ENCODE data around the gene CSNK1A1L. TPM values are rescaled to one million over a fixed set of nuclear protein-coding genes. Genes with fewer than 3 reads are reported as not detected.

The CSNK1A1L gene
- total and polyA plus RNA-seq, 2 donors (not counting 3 experiments of a cell fraction or from before 2014, with no cell fraction given), result not detected

DNA sequence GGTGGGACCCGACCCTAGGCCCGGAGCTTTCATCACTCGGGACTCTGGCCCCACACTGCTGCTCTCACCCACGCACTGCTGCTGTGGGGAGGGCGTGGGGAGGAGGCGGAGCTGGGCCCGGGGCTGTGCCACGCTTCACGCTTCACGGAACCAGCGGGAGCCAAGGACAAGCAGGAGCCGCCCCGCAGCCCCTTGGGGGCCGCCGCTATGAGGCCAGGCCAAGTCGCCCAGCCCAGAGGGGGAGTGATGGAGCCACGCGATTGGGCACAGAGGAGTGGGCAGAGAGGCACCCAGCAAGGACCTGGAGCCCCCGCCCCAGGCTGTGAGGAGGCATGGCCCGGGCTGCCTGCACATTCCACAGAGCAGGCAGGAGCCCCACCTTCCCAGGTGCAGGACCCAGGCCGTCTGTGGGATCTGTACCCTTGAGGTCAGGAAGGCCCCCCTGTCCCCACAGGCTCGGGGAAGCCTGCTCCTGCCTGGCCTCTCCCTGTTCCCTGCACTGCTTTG, 35.8 kb downstream of the CSNK1A1L start:
- TF ChIP-seq EZH2 (IDR thresholded peaks at IDR 0.05; ENCODE audit: borderline replicate concordance, low read depth, low read length, severe bottlenecking), result no peak
- no peak for TF ChIP-seq MYC (IDR thresholded peaks at IDR 0.05; ENCODE audit: low read depth, low read length)
- no peak for TF ChIP-seq GATA2 (IDR thresholded peaks at IDR 0.05; ENCODE audit: insufficient read depth, insufficient read length, low read depth, low read length)
- no peak for TF ChIP-seq FOS (IDR thresholded peaks at IDR 0.05; ENCODE audit: borderline replicate concordance, insufficient read depth, low read length)
- TF ChIP-seq, protein P1, sequence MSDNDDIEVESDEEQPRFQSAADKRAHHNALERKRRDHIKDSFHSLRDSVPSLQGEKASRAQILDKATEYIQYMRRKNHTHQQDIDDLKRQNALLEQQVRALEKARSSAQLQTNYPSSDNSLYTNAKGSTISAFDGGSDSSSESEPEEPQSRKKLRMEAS (IDR thresholded peaks at IDR 0.05; ENCODE audit: insufficient read depth, insufficient read length), result no peak
- TF ChIP-seq POLR2A (IDR thresholded peaks at IDR 0.05; ENCODE audit: low read depth, low read length), result no peak
- TF ChIP-seq, protein P2, sequence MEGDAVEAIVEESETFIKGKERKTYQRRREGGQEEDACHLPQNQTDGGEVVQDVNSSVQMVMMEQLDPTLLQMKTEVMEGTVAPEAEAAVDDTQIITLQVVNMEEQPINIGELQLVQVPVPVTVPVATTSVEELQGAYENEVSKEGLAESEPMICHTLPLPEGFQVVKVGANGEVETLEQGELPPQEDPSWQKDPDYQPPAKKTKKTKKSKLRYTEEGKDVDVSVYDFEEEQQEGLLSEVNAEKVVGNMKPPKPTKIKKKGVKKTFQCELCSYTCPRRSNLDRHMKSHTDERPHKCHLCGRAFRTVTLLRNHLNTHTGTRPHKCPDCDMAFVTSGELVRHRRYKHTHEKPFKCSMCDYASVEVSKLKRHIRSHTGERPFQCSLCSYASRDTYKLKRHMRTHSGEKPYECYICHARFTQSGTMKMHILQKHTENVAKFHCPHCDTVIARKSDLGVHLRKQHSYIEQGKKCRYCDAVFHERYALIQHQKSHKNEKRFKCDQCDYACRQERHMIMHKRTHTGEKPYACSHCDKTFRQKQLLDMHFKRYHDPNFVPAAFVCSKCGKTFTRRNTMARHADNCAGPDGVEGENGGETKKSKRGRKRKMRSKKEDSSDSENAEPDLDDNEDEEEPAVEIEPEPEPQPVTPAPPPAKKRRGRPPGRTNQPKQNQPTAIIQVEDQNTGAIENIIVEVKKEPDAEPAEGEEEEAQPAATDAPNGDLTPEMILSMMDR (IDR thresholded peaks at IDR 0.05; ENCODE audit: extremely low read depth in 1 of 2, insufficient read depth in 1 of 2, low read depth in 1 of 2, low read length in 2 of 2), result no peak
- no peak for TF ChIP-seq JUN (IDR thresholded peaks at IDR 0.05; ENCODE audit: borderline replicate concordance, insufficient read depth, insufficient read length, low read depth)
- TF ChIP-seq POLR2AphosphoS5 (IDR thresholded peaks at IDR 0.05; ENCODE audit: insufficient read depth, low read depth, low read length), result no peak
- ChIA-PET CTCF (interaction anchor here (0.7 to 4.2 kb wide), 12 partner anchors 12 to 1090 kb away, joined by 3 to 31 read pairs (median 4); partner anchors contain the start of gene ALG5), POLR2A (no interaction called here)
- H3K79me2 ChIP-seq (ENCODE audit: control insufficient read depth, insufficient read depth, low read length), result no peaks in the 10 kb centered on the region
- no peak overlapping the region for H3K27ac ChIP-seq (ENCODE audit: insufficient read depth, low read depth, low read length)
- H3K9me3 ChIP-seq (replicated peaks; ENCODE audit: control insufficient read depth, insufficient read depth, low read length), result no peaks in the 10 kb centered on the region
- H3K36me3 ChIP-seq (ENCODE audit: control insufficient read depth in 2 of 2, extremely low read depth in 1 of 2, insufficient read depth in 2 of 2, low read length in 2 of 2), result no peaks in the 10 kb centered on the region
- no peaks in the 10 kb centered on the region for H3K9me1 ChIP-seq (replicated peaks; ENCODE audit: control insufficient read depth, extremely low read depth, insufficient read depth, low read length)
- H3K4me3 ChIP-seq (replicated peaks in 1 of 3; ENCODE audit: insufficient read depth in 1 of 3, low read depth in 1 of 3, low read length in 3 of 3), result no peak overlapping the region
- no peak overlapping the region for H3K9ac ChIP-seq (replicated peaks; ENCODE audit: extremely low read depth, insufficient read depth, low read length)
- no peaks in the 10 kb centered on the region for H3K4me1 ChIP-seq (ENCODE audit: control insufficient read depth, extremely low read depth, insufficient read depth, low read length)
- H2AFZ ChIP-seq (ENCODE audit: low read depth, low read length), result no peak overlapping the region
- H3K4me2 ChIP-seq (ENCODE audit: insufficient read depth, low read length), result no peak overlapping the region
- intact Hi-C loops (cut with micrococcal nuclease), result no loop called here
- DNase-seq (ENCODE audit: low read depth, low spot score) (no peak), FAIRE-seq (no peak)
- H3K27me3 ChIP-seq (ENCODE audit: control insufficient read depth in 2 of 2, insufficient read depth in 2 of 2, low read length in 2 of 2), result no peaks in the 10 kb centered on the region
- H4K20me1 ChIP-seq (replicated peaks; ENCODE audit: control insufficient read depth, extremely low read depth, insufficient read depth, low read length), result no peaks in the 10 kb centered on the region
- BruUV-seq (replicated peaks), result no TSS peak
- dilution Hi-C loops (cut with MboI; ENCODE audit: extremely low pct_ligation_motif_present, low sequenced_read_pairs), result no loop called here

Data from endothelial cell of umbilical vein (primary cell).